ENCODE data around the gene MAPKAPK5. TPM values are rescaled to one million over a fixed set of nuclear protein-coding genes. Genes with fewer than 3 reads are reported as not detected.

Gene MAPKAPK5
- total RNA-seq, 4 donors from 2014 or later, result 79.3 to 122 (median 102) TPM

DNA sequence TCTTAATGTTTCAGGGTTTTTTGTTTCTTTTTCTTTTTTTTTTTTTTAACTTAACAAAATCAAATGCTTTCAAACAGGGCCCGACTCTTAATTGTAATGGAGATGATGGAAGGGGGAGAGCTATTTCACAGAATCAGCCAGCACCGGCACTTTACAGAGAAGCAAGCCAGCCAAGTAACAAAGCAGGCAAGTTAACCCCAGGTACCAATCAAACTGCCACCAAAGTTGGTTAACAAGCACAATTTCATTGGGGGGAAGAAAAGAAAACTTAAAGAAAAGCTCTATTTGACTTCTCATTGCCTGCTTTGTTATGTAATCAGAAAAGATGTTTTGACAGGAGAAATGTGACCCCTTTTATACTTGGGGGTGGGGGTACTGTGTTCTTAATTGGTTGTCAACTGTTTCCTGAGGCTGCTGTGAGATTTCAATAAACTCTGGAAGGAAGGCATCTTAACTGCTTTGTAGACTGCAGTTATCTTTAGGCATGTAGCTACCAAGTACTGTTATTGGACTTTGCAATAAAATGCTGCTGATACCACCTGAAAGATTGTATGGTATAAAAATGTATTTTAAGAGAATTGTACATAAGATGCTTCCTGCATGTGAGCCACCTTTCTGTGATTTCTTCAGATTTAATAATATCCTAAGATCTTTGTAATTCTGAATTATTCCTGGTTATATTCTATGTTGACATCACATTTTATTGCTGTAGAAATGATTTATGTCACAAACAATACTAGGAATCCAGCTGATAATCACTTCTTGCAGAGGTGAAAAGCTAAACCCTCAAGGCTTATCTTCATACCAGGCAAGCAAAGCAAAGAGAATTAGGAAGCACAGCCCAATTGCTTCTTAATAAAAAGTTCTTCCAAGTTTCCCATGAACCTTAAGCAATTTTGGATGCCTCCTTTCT lies 26.9 kb downstream of the MAPKAPK5 start:
- Histone ChIP-seq H3K4me3 (no peak overlapping the region), H3K36me3 (peaks cover 2 to 90% (median 4%) of the 10 kb centered on the region in 3 donors), H3K27me3 (no peaks in the 10 kb centered on the region), H3K27ac (no peak overlapping the region), H3K4me1 (no peaks in the 10 kb centered on the region), H3K9me3 (no peaks in the 10 kb centered on the region)
- TF ChIP-seq CTCF (IDR thresholded peaks at IDR 0.05) (no peak), POLR2A (IDR thresholded peaks at IDR 0.05) (no peak)
- DNase-seq, result no peak

GRCh38 chr12:111869671-111870070 lies 27.6 kb downstream of the MAPKAPK5 start:
- H3K27me3 ChIP-seq, result no peaks in the 10 kb centered on the region
- peaks cover 2 to 91% (median 4%) of the 10 kb centered on the region in 3 donors for H3K36me3 ChIP-seq
- DNase-seq, result no peak
- no peaks in the 10 kb centered on the region for H3K4me1 ChIP-seq
- H3K9me3 ChIP-seq, result no peaks in the 10 kb centered on the region
- H3K4me3 ChIP-seq, result no peak overlapping the region
- no peak for TF ChIP-seq CTCF (IDR thresholded peaks at IDR 0.05)
- TF ChIP-seq POLR2A (IDR thresholded peaks at IDR 0.05), result no peak
- H3K27ac ChIP-seq, result no peak overlapping the region

- peaks cover 2 to 92% (median 4%) of the 10 kb centered on the region in 3 donors for H3K36me3 ChIP-seq
Observed at GRCh38 chr12:111870216-111870615, 28.2 kb downstream of the MAPKAPK5 start.

GRCh38 chr12:111870706-111871105 lies 28.7 kb downstream of the MAPKAPK5 start:
- Histone ChIP-seq H3K27me3 (no peaks in the 10 kb centered on the region), H3K27ac (no peak overlapping the region), H3K4me3 (no peak overlapping the region), H3K4me1 (no peaks in the 10 kb centered on the region), H3K9me3 (no peaks in the 10 kb centered on the region), H3K36me3 (peaks cover 2 to 92% (median 4%) of the 10 kb centered on the region in 3 donors)
- no peak for TF ChIP-seq CTCF (IDR thresholded peaks at IDR 0.05)
- TF ChIP-seq POLR2A (IDR thresholded peaks at IDR 0.05), result no peak
- no peak for DNase-seq

More at GRCh38 chr12:111870216-111870615, 28.2 kb downstream of the MAPKAPK5 start:
- H3K27me3 ChIP-seq, result no peaks in the 10 kb centered on the region
- no peak overlapping the region for H3K27ac ChIP-seq
- no peaks in the 10 kb centered on the region for H3K9me3 ChIP-seq
- no peak for DNase-seq
- H3K4me1 ChIP-seq, result no peaks in the 10 kb centered on the region
- H3K4me3 ChIP-seq, result no peak overlapping the region
- TF ChIP-seq POLR2A (IDR thresholded peaks at IDR 0.05) (no peak), CTCF (IDR thresholded peaks at IDR 0.05) (no peak)

- TF ChIP-seq POLR2A (IDR thresholded peaks at IDR 0.05) (no peak), CTCF (IDR thresholded peaks at IDR 0.05) (no peak)
- no peak for DNase-seq
- H3K36me3 ChIP-seq, result peaks cover 0 to 84% (median 4%) of the 10 kb centered on the region in 3 donors
Observed at GRCh38 chr12:111873113-111873512, 31.1 kb downstream of the MAPKAPK5 start.

More at GRCh38 chr12:111873113-111873512, 31.1 kb downstream of the MAPKAPK5 start:
- no peaks in the 10 kb centered on the region for H3K4me1 ChIP-seq
- H3K27ac ChIP-seq, result no peak overlapping the region
- no peak overlapping the region for H3K4me3 ChIP-seq
- no peaks in the 10 kb centered on the region for H3K9me3 ChIP-seq
- H3K27me3 ChIP-seq, result no peaks in the 10 kb centered on the region

Data from Peyer's patch (tissue), 4 donors.